PC-9 (cell line): ENCODE data around the gene ACSL1.

Source experiments
- EZH2 ChIP-seq: fragments of 200-600 bp; sonication (generic); IDR thresholded peaks from 2 replicates; pipeline ENCODE4 v1.8.0; 2017; ENCODE audit warnings: antibody characterized with exemption, low read depth
- TF ChIP-seq, protein P1 (sequence below): fragments of 200-600 bp; sonication (generic); conservative IDR thresholded peaks from 2 replicates; pipeline ENCODE4 v1.6.1; 2017; ENCODE audit warnings: mixed run types, antibody characterized with exemption, mild to moderate bottlenecking, moderate library complexity

DNA sequence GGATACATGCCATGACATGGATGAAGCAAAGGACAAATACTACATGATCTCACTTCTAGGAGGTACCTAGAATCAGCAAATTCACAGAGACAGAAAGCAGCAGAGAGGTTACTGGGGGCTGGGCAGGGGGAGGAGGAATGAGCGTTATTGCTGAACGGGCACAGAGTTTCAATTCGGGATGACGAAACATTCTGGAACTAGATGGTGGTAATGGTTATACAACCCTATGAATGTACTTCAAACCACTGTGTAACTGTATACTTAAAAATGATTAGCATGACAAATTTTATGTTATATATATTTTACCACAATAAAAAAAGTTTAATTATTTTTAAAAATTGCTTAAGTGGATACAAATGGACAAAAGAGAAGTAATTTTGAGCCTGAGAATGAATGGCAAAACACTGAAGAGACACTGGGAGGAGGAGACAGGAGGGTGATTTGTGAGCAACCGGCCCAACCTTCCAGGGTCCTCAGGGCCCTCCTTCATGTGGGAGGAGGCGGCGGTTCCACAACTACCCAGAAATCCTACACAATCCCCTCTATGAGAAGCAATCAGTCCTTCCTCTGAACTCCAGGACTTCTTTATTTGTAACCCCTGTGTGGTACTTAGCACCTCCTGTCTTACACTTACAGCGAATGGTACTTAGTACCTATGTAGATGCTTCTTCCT is 14.1 kb downstream of the ACSL1 start:
- TF ChIP-seq, protein P1, sequence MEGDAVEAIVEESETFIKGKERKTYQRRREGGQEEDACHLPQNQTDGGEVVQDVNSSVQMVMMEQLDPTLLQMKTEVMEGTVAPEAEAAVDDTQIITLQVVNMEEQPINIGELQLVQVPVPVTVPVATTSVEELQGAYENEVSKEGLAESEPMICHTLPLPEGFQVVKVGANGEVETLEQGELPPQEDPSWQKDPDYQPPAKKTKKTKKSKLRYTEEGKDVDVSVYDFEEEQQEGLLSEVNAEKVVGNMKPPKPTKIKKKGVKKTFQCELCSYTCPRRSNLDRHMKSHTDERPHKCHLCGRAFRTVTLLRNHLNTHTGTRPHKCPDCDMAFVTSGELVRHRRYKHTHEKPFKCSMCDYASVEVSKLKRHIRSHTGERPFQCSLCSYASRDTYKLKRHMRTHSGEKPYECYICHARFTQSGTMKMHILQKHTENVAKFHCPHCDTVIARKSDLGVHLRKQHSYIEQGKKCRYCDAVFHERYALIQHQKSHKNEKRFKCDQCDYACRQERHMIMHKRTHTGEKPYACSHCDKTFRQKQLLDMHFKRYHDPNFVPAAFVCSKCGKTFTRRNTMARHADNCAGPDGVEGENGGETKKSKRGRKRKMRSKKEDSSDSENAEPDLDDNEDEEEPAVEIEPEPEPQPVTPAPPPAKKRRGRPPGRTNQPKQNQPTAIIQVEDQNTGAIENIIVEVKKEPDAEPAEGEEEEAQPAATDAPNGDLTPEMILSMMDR, result no peak
- TF ChIP-seq EZH2, result no peak
